ENCODE measurements around the gene PRPF6. TPM values are rescaled to one million over a fixed set of nuclear protein-coding genes. Genes with fewer than 3 reads are reported as not detected.

The PRPF6 gene
- total and polyA plus RNA-seq, 2 of the 13 experiments (the other 11 are each of a cell fraction or from before 2014, with no cell fraction given), result 63.7 to 101 TPM

DNA sequence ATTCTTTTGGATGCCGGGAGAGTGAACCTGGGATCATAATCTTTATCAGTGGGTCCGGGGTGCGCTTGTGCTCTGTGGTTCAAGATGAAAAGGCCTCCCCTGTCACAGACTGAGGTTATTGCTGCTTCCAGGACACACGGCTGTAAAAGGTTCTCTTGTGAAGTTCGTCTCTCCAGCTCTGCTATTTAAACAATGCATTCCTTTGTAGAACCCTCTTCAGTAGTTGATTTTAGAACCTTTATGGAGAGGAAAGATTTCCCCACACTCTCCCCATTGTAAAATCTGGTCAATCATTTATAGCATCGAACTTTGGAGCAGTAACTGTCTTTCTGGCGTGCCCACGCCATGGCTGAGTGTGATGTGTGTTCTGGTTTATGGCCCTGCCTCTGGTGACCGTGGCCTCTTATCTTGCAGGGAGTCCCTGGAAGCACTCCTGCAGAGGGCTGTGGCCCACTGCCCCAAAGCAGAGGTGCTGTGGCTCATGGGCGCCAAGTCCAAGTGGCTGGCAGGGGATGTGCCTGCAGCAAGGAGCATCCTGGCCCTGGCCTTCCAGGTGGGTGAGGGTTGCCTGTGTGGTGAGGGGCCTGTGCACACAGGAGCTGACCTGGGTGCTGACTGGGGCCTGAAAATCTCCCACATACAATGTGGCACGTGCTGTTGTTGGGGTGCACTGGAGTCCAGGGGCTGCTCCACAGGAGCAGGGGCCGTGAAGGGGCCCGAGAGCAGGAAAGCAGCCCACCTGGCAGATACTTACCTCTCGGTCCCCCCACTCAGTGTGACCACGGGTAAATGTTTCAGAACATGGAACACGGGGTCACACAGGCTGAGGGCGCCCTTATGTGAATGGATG, 43.4 kb downstream of the PRPF6 start (continued):
- TF ChIP-seq ZBTB38 (CRISPR knock-in tag; IDR thresholded peaks at IDR 0.05), result peak; percentile 73
- no peak; the same call in 1 of the 2 replicates for TF ChIP-seq ZNF136 (CRISPR knock-in tag; IDR thresholded peaks at IDR 0.05; ENCODE audit: low read depth)
- peak; percentile 97 for TF ChIP-seq ZNF33B (CRISPR knock-in tag; IDR thresholded peaks at IDR 0.05)
- peak; percentile 21 for TF ChIP-seq ZNF781 (CRISPR knock-in tag; IDR thresholded peaks at IDR 0.05; ENCODE audit: borderline replicate concordance, not compliant biosample characterization)
- no peak; the same call in 1 of the 2 replicates for TF ChIP-seq ZMYM3 (CRISPR knock-in tag; IDR thresholded peaks at IDR 0.05)
- peak; percentile 91; the same call in 1 of the 2 replicates for TF ChIP-seq ZNF414 (CRISPR knock-in tag; IDR thresholded peaks at IDR 0.05)
- TF ChIP-seq, protein P1, sequence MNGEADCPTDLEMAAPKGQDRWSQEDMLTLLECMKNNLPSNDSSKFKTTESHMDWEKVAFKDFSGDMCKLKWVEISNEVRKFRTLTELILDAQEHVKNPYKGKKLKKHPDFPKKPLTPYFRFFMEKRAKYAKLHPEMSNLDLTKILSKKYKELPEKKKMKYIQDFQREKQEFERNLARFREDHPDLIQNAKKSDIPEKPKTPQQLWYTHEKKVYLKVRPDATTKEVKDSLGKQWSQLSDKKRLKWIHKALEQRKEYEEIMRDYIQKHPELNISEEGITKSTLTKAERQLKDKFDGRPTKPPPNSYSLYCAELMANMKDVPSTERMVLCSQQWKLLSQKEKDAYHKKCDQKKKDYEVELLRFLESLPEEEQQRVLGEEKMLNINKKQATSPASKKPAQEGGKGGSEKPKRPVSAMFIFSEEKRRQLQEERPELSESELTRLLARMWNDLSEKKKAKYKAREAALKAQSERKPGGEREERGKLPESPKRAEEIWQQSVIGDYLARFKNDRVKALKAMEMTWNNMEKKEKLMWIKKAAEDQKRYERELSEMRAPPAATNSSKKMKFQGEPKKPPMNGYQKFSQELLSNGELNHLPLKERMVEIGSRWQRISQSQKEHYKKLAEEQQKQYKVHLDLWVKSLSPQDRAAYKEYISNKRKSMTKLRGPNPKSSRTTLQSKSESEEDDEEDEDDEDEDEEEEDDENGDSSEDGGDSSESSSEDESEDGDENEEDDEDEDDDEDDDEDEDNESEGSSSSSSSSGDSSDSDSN (CRISPR knock-in tag; IDR thresholded peaks at IDR 0.05), result peak; percentile 32
- TF ChIP-seq ZNF510 (CRISPR knock-in tag; IDR thresholded peaks at IDR 0.05; ENCODE audit: low read depth), result 0 out of 2 replicates have a peak, but pooled peaks have one; percentile 20
- TF ChIP-seq ZNF746 (CRISPR knock-in tag; IDR thresholded peaks at IDR 0.05), result peak; percentile 86
- TF ChIP-seq ZBTB7A (CRISPR knock-in tag; IDR thresholded peaks at IDR 0.05), result peak; percentile 96
- no peak for TF ChIP-seq MLLT10 (CRISPR knock-in tag; IDR thresholded peaks at IDR 0.05)
- peak; percentile 36; the same call in 1 of the 2 replicates for TF ChIP-seq FOXK2 (IDR thresholded peaks at IDR 0.05)
- TF ChIP-seq CEBPG (CRISPR knock-in tag; IDR thresholded peaks at IDR 0.05), result peak; percentile 79
- no peak for TF ChIP-seq JARID2 (CRISPR knock-in tag; IDR thresholded peaks at IDR 0.05; ENCODE audit: insufficient replicate concordance)
- TF ChIP-seq, protein P2, sequence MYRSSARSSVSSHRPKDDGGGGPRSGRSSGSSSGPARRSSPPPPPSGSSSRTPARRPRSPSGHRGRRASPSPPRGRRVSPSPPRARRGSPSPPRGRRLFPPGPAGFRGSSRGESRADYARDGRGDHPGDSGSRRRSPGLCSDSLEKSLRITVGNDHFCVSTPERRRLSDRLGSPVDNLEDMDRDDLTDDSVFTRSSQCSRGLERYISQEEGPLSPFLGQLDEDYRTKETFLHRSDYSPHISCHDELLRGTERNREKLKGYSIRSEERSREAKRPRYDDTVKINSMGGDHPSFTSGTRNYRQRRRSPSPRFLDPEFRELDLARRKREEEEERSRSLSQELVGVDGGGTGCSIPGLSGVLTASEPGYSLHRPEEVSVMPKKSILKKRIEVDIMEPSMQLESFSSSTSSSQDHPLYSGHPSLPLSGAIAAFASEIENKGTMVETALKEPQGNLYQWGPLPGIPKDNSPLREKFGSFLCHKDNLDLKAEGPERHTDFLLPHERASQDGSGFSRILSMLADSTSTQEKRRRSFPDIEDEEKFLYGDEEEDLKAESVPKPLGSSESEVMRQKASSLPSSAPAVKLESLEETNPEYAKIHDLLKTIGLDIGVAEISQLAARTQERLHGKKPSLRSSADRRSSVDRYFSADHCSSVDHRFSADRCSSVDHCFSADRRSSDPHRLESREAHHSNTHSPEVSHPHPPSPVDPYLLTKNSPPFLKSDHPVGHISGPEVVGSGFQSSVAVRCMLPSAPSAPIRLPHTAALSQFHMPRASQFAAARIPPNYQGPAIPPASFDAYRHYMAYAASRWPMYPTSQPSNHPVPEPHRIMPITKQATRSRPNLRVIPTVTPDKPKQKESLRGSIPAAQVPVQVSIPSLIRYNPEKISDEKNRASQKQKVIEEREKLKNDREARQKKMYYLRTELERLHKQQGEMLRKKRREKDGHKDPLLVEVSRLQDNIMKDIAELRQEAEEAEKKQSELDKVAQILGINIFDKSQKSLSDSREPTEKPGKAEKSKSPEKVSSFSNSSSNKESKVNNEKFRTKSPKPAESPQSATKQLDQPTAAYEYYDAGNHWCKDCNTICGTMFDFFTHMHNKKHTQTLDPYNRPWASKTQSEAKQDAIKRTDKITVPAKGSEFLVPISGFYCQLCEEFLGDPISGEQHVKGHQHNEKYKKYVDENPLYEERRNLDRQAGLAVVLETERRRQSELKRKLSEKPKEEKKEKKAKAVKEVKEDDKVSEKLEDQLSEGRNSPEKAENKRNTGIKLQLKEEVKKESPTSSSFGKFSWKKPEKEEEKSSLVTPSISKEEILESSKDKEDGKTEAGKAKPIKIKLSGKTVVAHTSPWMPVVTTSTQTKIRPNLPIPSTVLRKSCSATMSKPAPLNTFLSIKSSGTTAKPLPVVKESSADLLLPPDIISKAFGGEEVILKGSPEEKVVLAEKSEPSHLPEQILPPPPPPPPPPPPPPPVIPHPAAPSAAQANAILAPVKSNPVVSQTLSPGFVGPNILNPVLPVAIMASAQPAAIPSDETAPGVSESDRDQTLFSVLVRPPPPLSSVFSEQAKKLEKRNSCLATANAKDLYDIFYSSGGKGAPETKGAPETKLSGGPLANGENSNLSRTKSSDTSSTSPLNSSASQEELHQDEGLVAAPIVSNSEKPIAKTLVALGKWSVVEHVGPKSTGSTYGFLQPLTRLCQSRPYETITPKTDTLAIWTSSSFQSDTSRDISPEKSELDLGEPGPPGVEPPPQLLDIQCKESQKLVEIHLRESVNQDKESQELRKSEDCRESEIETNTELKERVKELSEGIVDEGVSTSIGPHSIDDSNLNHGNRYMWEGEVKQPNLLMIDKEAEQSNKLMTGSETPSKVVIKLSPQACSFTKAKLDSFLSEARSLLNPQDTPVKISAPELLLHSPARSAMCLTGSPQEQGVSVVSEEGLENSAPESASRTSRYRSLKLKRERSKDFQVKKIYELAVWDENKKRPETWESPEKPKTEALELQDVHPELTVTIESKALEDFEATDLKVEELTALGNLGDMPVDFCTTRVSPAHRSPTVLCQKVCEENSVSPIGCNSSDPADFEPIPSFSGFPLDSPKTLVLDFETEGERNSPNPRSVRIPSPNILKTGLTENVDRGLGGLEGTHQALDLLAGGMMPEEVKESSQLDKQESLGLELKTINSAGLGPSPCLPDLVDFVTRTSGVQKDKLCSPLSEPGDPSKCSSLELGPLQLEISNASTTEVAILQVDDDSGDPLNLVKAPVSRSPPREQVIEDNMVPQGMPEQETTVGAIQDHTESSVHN (CRISPR knock-in tag; IDR thresholded peaks at IDR 0.05), result peak; percentile 55; the same call in 1 of the 2 replicates
- peak; percentile 73 for TF ChIP-seq PPARG (CRISPR knock-in tag; conservative IDR thresholded peaks at IDR 0.05)
- TF ChIP-seq CENPT (CRISPR knock-in tag; IDR thresholded peaks at IDR 0.05; ENCODE audit: low read depth), result peak; percentile 87; the same call in 1 of the 2 replicates
- peak; percentile 94; the same call in 1 of the 2 replicates for TF ChIP-seq ZNF337 (CRISPR knock-in tag; IDR thresholded peaks at IDR 0.05; ENCODE audit: borderline replicate concordance, low read depth)
- TF ChIP-seq GATAD2A (CRISPR knock-in tag; IDR thresholded peaks at IDR 0.05), result peak; percentile 97

Measured in HepG2 (cell line).